Dendritic cell treated with granulocyte-macrophage colony-stimulating factor and Interleukin-4, amounts not matched to agents 40 ng/mL and 50 ng/mL, for 4 days (primary cell): ENCODE data around the gene SCG2.

Source experiments
- H3K27ac Mint-ChIP-seq: one replicate; pipeline ENCODE4 v1.8.0; 2022; ENCODE audit warnings: mild to moderate bottlenecking, mixed read lengths
- H3K27me3 Mint-ChIP-seq: one replicate; pipeline ENCODE4 v1.8.0; 2022; ENCODE audit warnings: mild to moderate bottlenecking, mixed read lengths
- H3K36me3 Mint-ChIP-seq: one replicate; pipeline ENCODE4 v1.8.0; 2022; ENCODE audit warnings: low read depth, mixed read lengths
- H3K4me1 Mint-ChIP-seq: one replicate; pipeline ENCODE4 v1.8.0; 2022; ENCODE audit warnings: low read depth, mixed read lengths
- H3K4me3 Mint-ChIP-seq: one replicate; pipeline ENCODE4 v1.8.0; 2022; ENCODE audit warnings: mild to moderate bottlenecking, moderate library complexity, mixed read lengths
- H3K9me3 Mint-ChIP-seq: one replicate; pipeline ENCODE4 v1.8.0; 2022; ENCODE audit warnings: mixed read lengths
- intact Hi-C: fragments of 100-400 bp; cut with micrococcal nuclease; formaldehyde crosslinking; loops from one replicate; pipeline ENCODE4 v1.15.0; 2022

The SCG2 gene

GRCh38 chr2:223578846-223579245 lies 23.3 kb downstream of the SCG2 start:
- Mint-ChIP-seq H3K27me3 (no peaks in the 10 kb centered on the region), H3K4me1 (no peaks in the 10 kb centered on the region), H3K36me3 (no peaks in the 10 kb centered on the region), H3K4me3 (no peak overlapping the region), H3K9me3 (no peaks in the 10 kb centered on the region), H3K27ac (no peak overlapping the region)
- intact Hi-C loops = no loop called here

- intact Hi-C loops = no loop called here
- Mint-ChIP-seq H3K27ac (no peak overlapping the region), H3K36me3 (no peaks in the 10 kb centered on the region), H3K27me3 (peaks cover 2% of the 10 kb centered on the region), H3K4me1 (no peaks in the 10 kb centered on the region), H3K4me3 (no peak overlapping the region), H3K9me3 (no peaks in the 10 kb centered on the region)
Observed at GRCh38 chr2:223576873-223577272, 25.3 kb downstream of the SCG2 start.

DNA sequence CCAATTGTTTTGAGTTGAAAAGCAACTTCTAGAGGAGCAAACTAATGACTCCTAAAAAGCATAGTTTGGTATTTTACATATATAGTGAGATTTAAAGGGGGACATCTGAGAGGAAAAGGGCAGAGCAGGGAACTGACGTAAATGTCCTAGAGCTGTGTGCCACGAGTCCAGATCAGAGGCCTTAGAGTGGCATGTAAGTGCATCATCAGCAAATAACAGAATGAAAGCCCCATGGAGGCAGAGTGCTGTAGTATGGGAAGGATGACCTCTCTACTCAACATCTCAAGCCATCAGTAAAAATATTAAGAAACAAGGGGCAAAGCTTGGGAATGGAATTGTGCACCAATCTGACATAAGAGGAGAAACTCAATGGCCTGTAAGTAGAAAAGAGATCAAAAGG lies 31.4 kb downstream of the SCG2 start:
- no peak overlapping the region for H3K4me3 Mint-ChIP-seq
- no peaks in the 10 kb centered on the region for H3K36me3 Mint-ChIP-seq
- intact Hi-C loops = no loop called here
- no peak overlapping the region for H3K27ac Mint-ChIP-seq
- H3K4me1 Mint-ChIP-seq = no peaks in the 10 kb centered on the region
- H3K27me3 Mint-ChIP-seq = peaks cover 4% of the 10 kb centered on the region
- H3K9me3 Mint-ChIP-seq = no peaks in the 10 kb centered on the region

GRCh38 chr2:223566396-223566795 lies 35.8 kb downstream of the SCG2 start:
- Mint-ChIP-seq H3K4me1 (peaks cover 5% of the 10 kb centered on the region), H3K27me3 (peaks cover 5% of the 10 kb centered on the region), H3K4me3 (no peak overlapping the region), H3K36me3 (no peaks in the 10 kb centered on the region), H3K27ac (no peak overlapping the region), H3K9me3 (no peaks in the 10 kb centered on the region)
- intact Hi-C loops = no loop called here

DNA sequence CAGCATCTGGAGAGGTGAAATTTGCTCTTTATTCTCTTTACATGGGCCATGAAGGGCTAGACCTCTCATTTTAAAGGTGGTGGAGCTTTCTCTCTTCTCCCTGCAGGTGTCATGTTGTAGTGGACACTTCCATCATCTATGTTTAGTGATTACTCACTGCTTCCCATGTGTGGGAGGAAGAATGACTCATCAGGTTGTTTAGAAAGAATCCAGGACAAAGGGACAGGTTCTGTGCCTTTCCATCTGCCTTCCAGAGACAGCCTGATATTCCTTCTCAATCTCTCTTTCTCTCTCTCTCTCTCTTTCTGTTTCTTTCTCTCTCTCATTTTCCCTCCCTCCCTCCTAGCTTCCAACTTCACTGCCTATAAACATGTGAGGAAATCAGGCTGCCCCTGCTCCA lies 38.7 kb downstream of the SCG2 start:
- H3K4me3 Mint-ChIP-seq = no peak overlapping the region
- H3K9me3 Mint-ChIP-seq = no peaks in the 10 kb centered on the region
- peaks cover 5% of the 10 kb centered on the region for H3K27me3 Mint-ChIP-seq
- intact Hi-C loops = no loop called here
- no peak overlapping the region for H3K27ac Mint-ChIP-seq
- H3K4me1 Mint-ChIP-seq = peaks cover 5% of the 10 kb centered on the region
- H3K36me3 Mint-ChIP-seq = no peaks in the 10 kb centered on the region

DNA sequence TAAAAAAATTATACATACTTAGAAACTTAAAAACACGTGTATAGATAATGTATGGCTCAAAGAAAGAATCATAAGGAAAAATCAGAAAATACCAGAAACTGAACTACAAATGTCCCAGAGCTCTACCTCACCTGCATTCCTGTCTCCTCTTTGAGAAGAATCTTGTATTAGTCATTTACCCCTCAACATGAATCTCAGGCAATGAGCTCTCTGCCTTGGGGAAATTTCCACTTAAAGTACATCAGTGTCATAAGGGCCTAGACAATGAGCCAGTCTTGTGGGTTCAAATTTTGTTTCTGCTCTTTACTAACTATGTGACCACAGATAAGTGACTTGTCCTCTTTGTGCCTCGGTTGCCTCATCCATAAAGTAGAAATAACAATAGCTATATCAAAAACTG lies 40.1 kb downstream of the SCG2 start:
- peaks cover 5% of the 10 kb centered on the region for H3K4me1 Mint-ChIP-seq
- no peak overlapping the region for H3K27ac Mint-ChIP-seq
- intact Hi-C loops = no loop called here
- peaks cover 5% of the 10 kb centered on the region for H3K27me3 Mint-ChIP-seq
- H3K9me3 Mint-ChIP-seq = no peaks in the 10 kb centered on the region
- no peak overlapping the region for H3K4me3 Mint-ChIP-seq
- no peaks in the 10 kb centered on the region for H3K36me3 Mint-ChIP-seq

GRCh38 chr2:223560749-223561435 lies 41.3 kb downstream of the SCG2 start:
- H3K27ac Mint-ChIP-seq = no peak overlapping the region
- no peaks in the 10 kb centered on the region for H3K36me3 Mint-ChIP-seq
- peaks cover 4% of the 10 kb centered on the region for H3K27me3 Mint-ChIP-seq
- intact Hi-C loops = no loop called here
- H3K9me3 Mint-ChIP-seq = no peaks in the 10 kb centered on the region
- H3K4me3 Mint-ChIP-seq = no peak overlapping the region
- peaks cover 5% of the 10 kb centered on the region for H3K4me1 Mint-ChIP-seq

GRCh38 chr2:223558970-223559369 lies 43.2 kb downstream of the SCG2 start:
- no peaks in the 10 kb centered on the region for H3K9me3 Mint-ChIP-seq
- peaks cover 1% of the 10 kb centered on the region for H3K27me3 Mint-ChIP-seq
- H3K4me1 Mint-ChIP-seq = peaks cover 5% of the 10 kb centered on the region
- no peak overlapping the region for H3K4me3 Mint-ChIP-seq
- H3K36me3 Mint-ChIP-seq = no peaks in the 10 kb centered on the region
- no peak overlapping the region for H3K27ac Mint-ChIP-seq
- intact Hi-C loops = no loop called here

DNA sequence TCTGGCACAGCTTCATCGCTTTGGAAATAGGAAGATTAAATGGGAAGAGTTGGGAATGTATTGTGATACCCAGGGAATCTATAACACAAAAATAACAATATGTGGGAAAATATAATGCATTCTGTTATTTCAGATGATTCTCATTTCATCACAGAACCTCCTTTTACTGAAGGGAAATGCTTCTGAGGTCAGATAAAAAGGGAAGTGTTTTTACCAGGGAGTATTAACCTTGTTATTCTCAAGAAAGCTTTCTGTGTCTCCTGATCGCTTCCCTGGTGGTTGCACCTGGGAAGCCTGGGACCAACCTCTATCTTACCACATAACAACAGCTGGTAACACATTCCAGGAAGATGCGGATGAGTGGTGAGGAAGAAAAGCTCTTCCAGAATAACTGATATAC lies 47.2 kb downstream of the SCG2 start:
- no peaks in the 10 kb centered on the region for H3K4me1 Mint-ChIP-seq
- no peaks in the 10 kb centered on the region for H3K27me3 Mint-ChIP-seq
- no peak overlapping the region for H3K27ac Mint-ChIP-seq
- intact Hi-C loops = no loop called here
- no peaks in the 10 kb centered on the region for H3K36me3 Mint-ChIP-seq
- no peak overlapping the region for H3K4me3 Mint-ChIP-seq
- no peaks in the 10 kb centered on the region for H3K9me3 Mint-ChIP-seq

- Mint-ChIP-seq H3K36me3 (no peaks in the 10 kb centered on the region), H3K27ac (no peak overlapping the region), H3K4me1 (no peaks in the 10 kb centered on the region), H3K9me3 (no peaks in the 10 kb centered on the region), H3K4me3 (no peak overlapping the region), H3K27me3 (peaks cover 6% of the 10 kb centered on the region)
- intact Hi-C loops = no loop called here
Observed at GRCh38 chr2:223549215-223549614, 52.9 kb downstream of the SCG2 start.

- Mint-ChIP-seq H3K27me3 (peaks cover 6% of the 10 kb centered on the region), H3K36me3 (no peaks in the 10 kb centered on the region), H3K9me3 (no peaks in the 10 kb centered on the region), H3K4me1 (no peaks in the 10 kb centered on the region), H3K27ac (no peak overlapping the region), H3K4me3 (no peak overlapping the region)
- intact Hi-C loops = no loop called here
Observed at GRCh38 chr2:223548194-223548593, 54.0 kb downstream of the SCG2 start.
